Glutamatergic neuron (in vitro differentiated cells): Measurements from ENCODE around the gene SNX8. TPM values are rescaled to one million over a fixed set of nuclear protein-coding genes. Genes with fewer than 3 reads are reported as not detected.

ENCODE experiments used
- DNase-seq: peaks from one replicate; pipeline ENCODE4 v3.0.0; 2022
- H3K27ac Mint-ChIP-seq: one replicate; pipeline ENCODE4 v1.8.0; 2020; ENCODE audit warnings: mild to moderate bottlenecking, mixed read lengths, inconsistent platforms; ENCODE audit not compliant: unreplicated experiment
- H3K27me3 Mint-ChIP-seq: one replicate; pipeline ENCODE4 v1.8.0; 2020; ENCODE audit warnings: mild to moderate bottlenecking, moderate library complexity, mixed read lengths, inconsistent platforms; ENCODE audit not compliant: unreplicated experiment
- H3K36me3 Mint-ChIP-seq: one replicate; pipeline ENCODE4 v1.8.0; 2020; ENCODE audit warnings: mild to moderate bottlenecking, mixed read lengths, inconsistent platforms; ENCODE audit not compliant: unreplicated experiment
- H3K4me1 Mint-ChIP-seq: one replicate; pipeline ENCODE4 v1.8.0; 2020; ENCODE audit warnings: mild to moderate bottlenecking, low read depth, mixed read lengths, inconsistent platforms; ENCODE audit not compliant: unreplicated experiment
- H3K4me3 Mint-ChIP-seq: one replicate; pipeline ENCODE4 v1.8.0; 2020; ENCODE audit warnings: mild to moderate bottlenecking, mixed read lengths, inconsistent platforms; ENCODE audit not compliant: unreplicated experiment
- H3K9me3 Mint-ChIP-seq: one replicate; pipeline ENCODE4 v1.8.0; 2020; ENCODE audit warnings: mild to moderate bottlenecking, moderate library complexity, mixed read lengths, inconsistent platforms; ENCODE audit not compliant: unreplicated experiment
- long read RNA-seq: library from polyadenylated mRNA; unstranded; transcript quantifications from one replicate; pipeline ENCODE4 v2.0.0, GENCODE V29; 2020; ENCODE audit not compliant: unreplicated experiment
- total RNA-seq: library from RNA; stranded (reverse); fragmentation: NEBNext Ultra II Directional; extraction: Animal tissue kit (Norgen Biotek cat#: 25700); gene quantifications from one replicate; pipeline ENCODE4 v1.2.1, GENCODE V29; 2021; ENCODE audit not compliant: unreplicated experiment
- TF ChIP-seq, protein P1 (sequence below): fragments of 200-600 bp; sonication (generic); IDR thresholded peaks from one replicate; pipeline ENCODE4 v1.5.0; 2021; ENCODE audit not compliant: partially characterized antibody, unreplicated experiment

Gene SNX8, protein sequence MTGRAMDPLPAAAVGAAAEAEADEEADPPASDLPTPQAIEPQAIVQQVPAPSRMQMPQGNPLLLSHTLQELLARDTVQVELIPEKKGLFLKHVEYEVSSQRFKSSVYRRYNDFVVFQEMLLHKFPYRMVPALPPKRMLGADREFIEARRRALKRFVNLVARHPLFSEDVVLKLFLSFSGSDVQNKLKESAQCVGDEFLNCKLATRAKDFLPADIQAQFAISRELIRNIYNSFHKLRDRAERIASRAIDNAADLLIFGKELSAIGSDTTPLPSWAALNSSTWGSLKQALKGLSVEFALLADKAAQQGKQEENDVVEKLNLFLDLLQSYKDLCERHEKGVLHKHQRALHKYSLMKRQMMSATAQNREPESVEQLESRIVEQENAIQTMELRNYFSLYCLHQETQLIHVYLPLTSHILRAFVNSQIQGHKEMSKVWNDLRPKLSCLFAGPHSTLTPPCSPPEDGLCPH
- 22.2 TPM for total RNA-seq
- long read RNA-seq, full-length matches to known transcripts = 2 of 2 reads
- long read RNA-seq, partial matches to known transcripts = 0 of 2 reads
- long read RNA-seq, other reads (novel, unspliced or antisense) = 0 of 2 reads

DNA sequence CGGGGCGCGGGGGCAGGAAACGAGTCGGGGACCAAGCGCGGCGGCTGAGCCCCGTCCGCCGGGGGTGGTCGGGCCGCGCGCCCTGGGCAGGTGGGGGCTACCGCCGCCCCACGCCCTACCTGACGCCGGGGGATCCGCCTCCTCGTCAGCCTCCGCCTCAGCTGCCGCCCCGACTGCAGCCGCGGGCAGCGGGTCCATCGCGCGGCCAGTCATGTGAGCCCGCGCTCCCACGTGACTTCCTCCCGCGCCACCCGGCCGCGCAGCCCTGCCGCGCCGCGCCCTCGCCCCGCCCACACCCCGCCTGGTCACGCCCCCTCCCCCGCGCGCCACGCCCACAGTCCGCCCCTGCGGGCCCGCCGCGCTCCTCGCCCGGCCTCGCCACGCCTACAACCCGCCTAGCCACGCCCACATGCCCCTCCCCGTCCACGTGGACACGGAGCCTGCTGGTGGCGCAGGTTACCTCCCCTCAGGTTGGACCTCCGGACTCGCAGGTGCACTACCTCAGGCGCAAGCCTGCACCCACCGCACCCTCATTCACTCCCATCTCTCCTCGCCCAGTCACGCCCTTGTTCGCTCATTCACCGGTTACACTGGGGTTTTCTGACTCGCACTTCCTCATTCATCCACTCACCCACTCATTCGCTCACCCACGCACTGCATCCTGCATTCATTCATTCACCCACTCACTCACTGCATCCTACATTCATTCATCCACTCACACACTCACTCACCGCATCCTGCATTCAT lies at the start of gene SNX8:
TSS of gene SNX8 (minus strand) at position 233 of the 747 bp plus-strand sequence. CDS start at position 213, 20 bp downstream.
- Mint-ChIP-seq H3K27me3 (peaks cover 8% of the 10 kb centered on the region), H3K27ac (peak within 1 kb of the TSS; percentile 68), H3K9me3 (peaks cover 4% of the 10 kb centered on the region), H3K4me1 (no peaks in the 10 kb centered on the region), H3K36me3 (no peaks in the 10 kb centered on the region), H3K4me3 (peak within 1 kb of the TSS; percentile 95)
- peak; percentile 95 for DNase-seq
- TF ChIP-seq, protein P1, sequence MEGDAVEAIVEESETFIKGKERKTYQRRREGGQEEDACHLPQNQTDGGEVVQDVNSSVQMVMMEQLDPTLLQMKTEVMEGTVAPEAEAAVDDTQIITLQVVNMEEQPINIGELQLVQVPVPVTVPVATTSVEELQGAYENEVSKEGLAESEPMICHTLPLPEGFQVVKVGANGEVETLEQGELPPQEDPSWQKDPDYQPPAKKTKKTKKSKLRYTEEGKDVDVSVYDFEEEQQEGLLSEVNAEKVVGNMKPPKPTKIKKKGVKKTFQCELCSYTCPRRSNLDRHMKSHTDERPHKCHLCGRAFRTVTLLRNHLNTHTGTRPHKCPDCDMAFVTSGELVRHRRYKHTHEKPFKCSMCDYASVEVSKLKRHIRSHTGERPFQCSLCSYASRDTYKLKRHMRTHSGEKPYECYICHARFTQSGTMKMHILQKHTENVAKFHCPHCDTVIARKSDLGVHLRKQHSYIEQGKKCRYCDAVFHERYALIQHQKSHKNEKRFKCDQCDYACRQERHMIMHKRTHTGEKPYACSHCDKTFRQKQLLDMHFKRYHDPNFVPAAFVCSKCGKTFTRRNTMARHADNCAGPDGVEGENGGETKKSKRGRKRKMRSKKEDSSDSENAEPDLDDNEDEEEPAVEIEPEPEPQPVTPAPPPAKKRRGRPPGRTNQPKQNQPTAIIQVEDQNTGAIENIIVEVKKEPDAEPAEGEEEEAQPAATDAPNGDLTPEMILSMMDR = no peak

DNA sequence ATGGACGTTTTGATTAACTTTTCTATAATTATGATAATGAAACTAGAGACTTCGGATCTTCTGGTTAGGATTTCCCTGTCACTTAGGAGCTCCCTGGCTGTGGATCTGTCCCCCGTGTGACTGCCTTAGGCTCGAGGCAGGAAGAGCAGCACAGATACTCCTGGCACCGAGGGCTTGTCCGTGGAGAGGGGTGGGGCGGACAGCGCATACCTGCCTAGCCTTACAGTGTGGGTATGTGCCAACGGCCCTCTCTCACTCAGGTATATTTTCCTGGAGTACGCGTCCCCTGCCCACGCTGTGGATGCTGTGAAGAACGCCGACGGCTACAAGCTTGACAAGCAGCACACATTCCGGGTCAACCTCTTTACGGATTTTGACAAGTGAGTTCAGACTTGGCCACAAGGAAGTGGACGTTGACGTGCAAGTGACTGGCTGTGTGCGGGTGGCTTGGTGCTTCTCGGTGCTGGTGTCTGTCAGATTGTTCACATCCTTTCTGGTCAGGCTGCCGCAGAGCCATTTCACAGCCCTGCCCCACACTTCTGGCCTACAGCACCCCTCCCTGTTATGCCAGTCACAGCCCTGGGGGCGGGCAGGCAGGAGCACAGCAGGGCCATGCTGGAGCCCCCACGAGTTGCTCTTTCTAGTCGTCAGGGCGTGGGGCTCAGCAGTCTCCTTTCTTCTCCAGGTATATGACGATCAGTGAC lies 48.3 kb upstream of the SNX8 start:
- Mint-ChIP-seq H3K36me3 (no peaks in the 10 kb centered on the region), H3K27ac (no peak overlapping the region), H3K4me1 (peaks cover 7% of the 10 kb centered on the region), H3K27me3 (no peaks in the 10 kb centered on the region), H3K4me3 (no peak overlapping the region), H3K9me3 (peaks cover 1% of the 10 kb centered on the region)
- no peak for DNase-seq
- TF ChIP-seq, protein P1 = no peak

DNA sequence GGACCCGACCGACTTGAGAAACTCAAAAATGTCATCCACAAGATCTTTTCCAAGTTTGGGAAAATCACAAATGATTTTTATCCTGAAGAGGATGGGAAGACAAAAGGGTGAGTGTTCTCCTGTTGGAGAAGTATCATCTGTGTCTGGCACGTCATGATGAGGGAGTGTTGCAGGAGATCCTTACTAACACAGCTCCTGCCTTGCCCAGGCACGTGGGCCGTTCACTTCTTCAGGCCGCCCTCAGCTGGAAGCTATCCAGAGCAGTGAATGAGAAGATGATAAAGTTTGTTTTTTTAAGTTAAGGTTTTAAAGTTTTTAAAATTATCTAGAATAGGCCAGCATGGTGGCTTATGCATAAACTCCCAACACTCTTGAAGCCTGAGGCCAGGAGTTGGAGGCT lies 46.6 kb upstream of the SNX8 start:
- DNase-seq = no peak
- H3K36me3 Mint-ChIP-seq = no peaks in the 10 kb centered on the region
- peaks cover 13% of the 10 kb centered on the region for H3K4me1 Mint-ChIP-seq
- no peaks in the 10 kb centered on the region for H3K27me3 Mint-ChIP-seq
- peak overlapping the region; percentile 18 for H3K27ac Mint-ChIP-seq
- H3K4me3 Mint-ChIP-seq = no peak overlapping the region
- peaks cover 3% of the 10 kb centered on the region for H3K9me3 Mint-ChIP-seq
- TF ChIP-seq, protein P1 = no peak

DNA sequence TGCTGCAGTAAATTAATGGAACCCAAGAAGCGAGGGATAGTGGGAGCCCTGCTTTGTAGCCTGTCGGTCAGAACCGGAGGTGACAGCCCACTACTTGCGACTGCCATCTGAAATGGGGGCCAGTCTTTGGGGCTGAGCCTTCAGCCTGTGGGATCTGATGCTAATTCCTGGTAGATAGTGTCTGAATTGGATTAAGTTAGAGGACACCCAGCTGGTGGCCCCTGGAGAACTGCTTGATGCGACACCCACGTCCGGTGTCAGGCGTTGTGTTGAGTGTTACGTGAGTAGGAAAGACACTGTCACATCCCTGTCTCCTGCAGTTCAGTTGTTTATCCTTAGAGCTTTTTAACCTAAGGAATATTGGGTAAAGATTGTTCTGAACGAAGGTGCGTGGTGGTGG lies 45.4 kb upstream of the SNX8 start:
- no peak overlapping the region for H3K4me3 Mint-ChIP-seq
- TF ChIP-seq, protein P1 = no peak
- H3K4me1 Mint-ChIP-seq = peaks cover 13% of the 10 kb centered on the region
- DNase-seq = no peak
- no peaks in the 10 kb centered on the region for H3K27me3 Mint-ChIP-seq
- peaks cover 4% of the 10 kb centered on the region for H3K9me3 Mint-ChIP-seq
- peak overlapping the region; percentile 22 for H3K27ac Mint-ChIP-seq
- H3K36me3 Mint-ChIP-seq = no peaks in the 10 kb centered on the region
